HepG2 (cell line): Measurements from ENCODE around the gene HID1. TPM values are rescaled to one million over a fixed set of nuclear protein-coding genes. Genes with fewer than 3 reads are reported as not detected.

ENCODE experiments used
- ARID3A ChIP-seq: IDR thresholded peaks from 2 replicates; pipeline ENCODE4 v1.6.1; 2012; ENCODE audit warnings: low read depth, low read length, improper control_type of control experiment
- ATF3 ChIP-seq: sonication (generic); formaldehyde crosslinking; IDR thresholded peaks from 2 replicates; pipeline ENCODE4 v1.4.0; 2020; ENCODE audit warnings: missing genetic modification reagents
- ETS1 ChIP-seq: sonication (generic); formaldehyde crosslinking; IDR thresholded peaks from 2 replicates; pipeline ENCODE4 v1.4.0; 2020; ENCODE audit warnings: missing genetic modification reagents
- KAT8 ChIP-seq: IDR thresholded peaks from 2 replicates; pipeline ENCODE4 v1.6.1; 2016; ENCODE audit warnings: missing genetic modification reagents, missing compliant biosample characterization
- NR2F1 ChIP-seq, 2 experiments: fragments of 450-650 bp in 1 of 2; formaldehyde crosslinking in 1 of 2; IDR thresholded peaks; 2 replicates each; pipeline versions ENCODE4 v1.5.0 to v1.6.1; 2016 to 2020; ENCODE audit warnings: mild to moderate bottlenecking in 1 of 2, missing compliant biosample characterization in 1 of 2, missing genetic modification reagents in 1 of 2, moderate library complexity in 1 of 2
- PBX2 ChIP-seq: IDR thresholded peaks from 2 replicates; pipeline ENCODE4 v1.6.1; 2016; ENCODE audit warnings: control low read depth
- SIN3B ChIP-seq: fragments of 150-350 bp; IDR thresholded peaks from 2 replicates; pipeline ENCODE4 v1.6.1; 2014; ENCODE audit warnings: low read length
- TGIF2 ChIP-seq: IDR thresholded peaks from 2 replicates; pipeline ENCODE4 v1.6.1; 2016; ENCODE audit warnings: control low read depth, missing compliant biosample characterization
- WIZ ChIP-seq: sonication (generic); formaldehyde crosslinking; IDR thresholded peaks from 2 replicates; pipeline ENCODE4 v1.5.1; 2020; ENCODE audit warnings: mild to moderate bottlenecking, missing genetic modification reagents
- ZNF136 ChIP-seq: sonication (generic); formaldehyde crosslinking; IDR thresholded peaks from 2 replicates; pipeline ENCODE4 v1.8.1; 2022; ENCODE audit warnings: low read depth, mild to moderate bottlenecking, moderate library complexity, missing genetic modification reagents
- ZNF318 ChIP-seq: sonication (generic); formaldehyde crosslinking; IDR thresholded peaks from 2 replicates; pipeline ENCODE4 v1.4.0; 2020; ENCODE audit warnings: mild to moderate bottlenecking, missing genetic modification reagents
- ZNF331 ChIP-seq: sonication (generic); formaldehyde crosslinking; IDR thresholded peaks from 2 replicates; pipeline ENCODE4 v1.4.0; 2020; ENCODE audit warnings: missing genetic modification reagents
- ZNF776 ChIP-seq: sonication (generic); formaldehyde crosslinking; IDR thresholded peaks from 2 replicates; pipeline ENCODE4 v1.4.0; 2020; ENCODE audit warnings: mild to moderate bottlenecking, missing genetic modification reagents
- ZZZ3 ChIP-seq: sonication (generic); formaldehyde crosslinking; IDR thresholded peaks from 2 replicates; pipeline ENCODE4 v1.4.0; 2020; ENCODE audit warnings: missing genetic modification reagents, mild to moderate bottlenecking, borderline replicate concordance
- polyA plus RNA-seq, 8 experiments: library from polyadenylated mRNA; depleted of rRNA in 3 of 8; stranded (reverse) in 7 of 8; unstranded in 1 of 8; fragments of >200 nt; fragmentation: Illumina TruSeq in 4 of 8; extraction: Trizol in 4 of 8; gene quantifications; 2 replicates each; pipeline versions ENCODE4 v1.2.1 to v1.2.3, GENCODE V29; 2011 to 2016; ENCODE audit warnings: low read depth in 4 of 8, missing spikeins in 1 of 8, mixed read lengths in 1 of 8; ENCODE audit not compliant: insufficient read depth in 1 of 8
- total RNA-seq, 5 experiments: library from RNA; depleted of rRNA; stranded (reverse); fragments of >200 nt; fragmentation: Illumina TruSeq; extraction: Trizol; gene quantifications; 2 replicates each; pipeline ENCODE4 v1.2.3, GENCODE V29; 2016; ENCODE audit warnings: low read depth in 1 of 5

The HID1 gene
- total and polyA plus RNA-seq, 2 of the 13 experiments (the other 11 are each of a cell fraction or from before 2014, with no cell fraction given), result 2.1 to 10.6 TPM

GRCh38 chr17:74972107-74972972, at the start of gene HID1 (continued):
- TF ChIP-seq ATF3 (CRISPR knock-in tag), result no peak; the same call in 1 of the 2 replicates
- no peak for TF ChIP-seq ZNF776
- TF ChIP-seq NR2F1 (CRISPR knock-in tag; IDR thresholded peaks at IDR 0.05), result no peak
- TF ChIP-seq ZNF136, result no peak
- no peak for TF ChIP-seq WIZ (CRISPR knock-in tag)
- no peak for TF ChIP-seq ZZZ3 (CRISPR knock-in tag)
- peak; percentile 43; the same call in 1 of the 2 replicates for TF ChIP-seq KAT8 (CRISPR knock-in tag)
- peak; percentile 59; the same call in 1 of the 2 replicates for TF ChIP-seq ZNF331 (CRISPR knock-in tag)
- TF ChIP-seq TGIF2 (CRISPR knock-in tag), result peak; percentile 38; the same call in 1 of the 2 replicates
- TF ChIP-seq ETS1, result peak; percentile 82
- no peak for TF ChIP-seq ARID3A
- no peak for TF ChIP-seq PBX2 (CRISPR knock-in tag)
- no peak for TF ChIP-seq SIN3B
- TF ChIP-seq ZNF318 (CRISPR knock-in tag), result no peak
